Caco-2 (cell line): Measurements from ENCODE around the gene USP20. TPM values are rescaled to one million over a fixed set of nuclear protein-coding genes. Genes with fewer than 3 reads are reported as not detected.

ENCODE experiments used
- BruUV-seq: library from RNA; stranded (reverse); fragments of 400-500 nt; replicated peaks from 2 replicates; lab custom pipeline; 2021; lab: Mats Ljungman, UMichigan
- CTCF ChIA-PET: fragments of 300-600 bp; sonication (Branson Sonifier 250); formaldehyde crosslinking; loops from one replicate; lab custom pipeline; 2022; ENCODE audit warnings: antibody characterized with exemption; lab: Charles Lee
- POLR2A ChIA-PET: fragments of 300-600 bp; sonication (Branson Sonifier 250); formaldehyde crosslinking; loops from one replicate; lab custom pipeline; 2022; ENCODE audit warnings: antibody characterized with exemption; lab: Charles Lee
- DNase-seq, 2 experiments: peaks; one replicate each; pipeline versions ENCODE4 v3.0.0 to v3.0.0-alpha.2; 2020 to 2022
- H3K27me3 ChIP-seq: replicated peaks from 2 replicates; pipeline ENCODE4 v1.6.0; 2011; ENCODE audit warnings: low read length; ENCODE audit not compliant: control insufficient read depth, insufficient read depth
- H3K36me3 ChIP-seq: 2 replicates; pipeline ENCODE4 v1.5.1; 2011; ENCODE audit warnings: low read length; ENCODE audit not compliant: control insufficient read depth, insufficient read depth
- H3K4me1 ChIP-seq: fragments of 250-450 bp; sonication (Bioruptor Pico); 2 replicates; pipeline ENCODE4 v1.5.1; 2020; ENCODE audit warnings: mild to moderate bottlenecking
- H3K4me3 ChIP-seq: 2 replicates; pipeline ENCODE4 v1.5.1; 2011; ENCODE audit warnings: low read depth, mild to moderate bottlenecking, control low read depth, low read length
- H3K9me3 ChIP-seq: fragments of 250-450 bp; sonication (Bioruptor Pico); 2 replicates; pipeline ENCODE4 v1.5.1; 2020; ENCODE audit warnings: mild to moderate bottlenecking, moderate library complexity
- H3K27ac Mint-ChIP-seq: one replicate; pipeline ENCODE4 v1.8.0; 2022; ENCODE audit warnings: mixed read lengths; ENCODE audit not compliant: unreplicated experiment
- H3K27me3 Mint-ChIP-seq: one replicate; pipeline ENCODE4 v1.8.0; 2022; ENCODE audit warnings: mixed read lengths; ENCODE audit not compliant: insufficient read depth, unreplicated experiment
- H3K36me3 Mint-ChIP-seq: one replicate; pipeline ENCODE4 v1.8.0; 2022; ENCODE audit warnings: mild to moderate bottlenecking, mixed read lengths; ENCODE audit not compliant: insufficient read depth, unreplicated experiment
- H3K4me1 Mint-ChIP-seq: one replicate; pipeline ENCODE4 v1.8.0; 2022; ENCODE audit warnings: low read depth, mixed read lengths; ENCODE audit not compliant: unreplicated experiment
- H3K4me3 Mint-ChIP-seq: one replicate; pipeline ENCODE4 v1.8.0; 2022; ENCODE audit warnings: mild to moderate bottlenecking, moderate library complexity, mixed read lengths; ENCODE audit not compliant: unreplicated experiment
- H3K9me3 Mint-ChIP-seq: one replicate; pipeline ENCODE4 v1.8.0; 2022; ENCODE audit warnings: mixed read lengths; ENCODE audit not compliant: unreplicated experiment
- CTCF ChIP-seq, 2 experiments: fragments of 200-600 bp in 1 of 2; IDR thresholded peaks; 1 replicate in 1 of 2; 2 replicates in 1 of 2; pipeline versions ENCODE4 v1.5.1 to v1.8.0; 2011 to 2022; ENCODE audit warnings: antibody characterized with exemption in 1 of 2, control low read depth in 1 of 2, inconsistent platforms in 1 of 2, low read depth in 1 of 2, low read length in 1 of 2, mild to moderate bottlenecking in 1 of 2, moderate library complexity in 1 of 2; ENCODE audit not compliant: insufficient read depth in 1 of 2, severe bottlenecking in 1 of 2, unreplicated experiment in 1 of 2
- intact Hi-C: fragments of 100-400 bp; cut with micrococcal nuclease; formaldehyde crosslinking; loops from one replicate; pipeline ENCODE4 v1.10.0; 2022; ENCODE audit not compliant: unreplicated experiment
- total RNA-seq: library from RNA; stranded (reverse); gene quantifications from 2 replicates; pipeline ENCODE4 v1.2.3, GENCODE V29; 2022

USP20 gene
- total RNA-seq, 1 experiment from 2014 or later = 13.9 TPM

GRCh38 chr9:129816501-129817435, 18.5 kb upstream of the USP20 start:
- ChIA-PET POLR2A (no interaction called here), CTCF (no interaction called here)
- peaks cover 46% of the 10 kb centered on the region for H3K36me3 Mint-ChIP-seq
- Histone ChIP-seq H3K27me3 (no peaks in the 10 kb centered on the region), H3K4me3 (no peak overlapping the region), H3K36me3 (peaks cover 3% of the 10 kb centered on the region; the same call in 1 of the 2 replicates), H3K4me1 (peaks cover 6% of the 10 kb centered on the region), H3K9me3 (no peaks in the 10 kb centered on the region)
- BruUV-seq = no TSS peak
- no peaks in the 10 kb centered on the region for H3K27me3 Mint-ChIP-seq
- TF ChIP-seq CTCF (IDR thresholded peaks at IDR 0.05; ENCODE audit: insufficient read depth in 1 of 2, low read depth in 1 of 2, low read length in 1 of 2, severe bottlenecking in 1 of 2, unreplicated experiment in 1 of 2) = no peak
- H3K27ac Mint-ChIP-seq = no peak overlapping the region
- H3K4me3 Mint-ChIP-seq = no peak overlapping the region
- no peak for DNase-seq
- no peaks in the 10 kb centered on the region for H3K9me3 Mint-ChIP-seq
- intact Hi-C loops = no loop called here
- H3K4me1 Mint-ChIP-seq = peaks cover 12% of the 10 kb centered on the region

DNA sequence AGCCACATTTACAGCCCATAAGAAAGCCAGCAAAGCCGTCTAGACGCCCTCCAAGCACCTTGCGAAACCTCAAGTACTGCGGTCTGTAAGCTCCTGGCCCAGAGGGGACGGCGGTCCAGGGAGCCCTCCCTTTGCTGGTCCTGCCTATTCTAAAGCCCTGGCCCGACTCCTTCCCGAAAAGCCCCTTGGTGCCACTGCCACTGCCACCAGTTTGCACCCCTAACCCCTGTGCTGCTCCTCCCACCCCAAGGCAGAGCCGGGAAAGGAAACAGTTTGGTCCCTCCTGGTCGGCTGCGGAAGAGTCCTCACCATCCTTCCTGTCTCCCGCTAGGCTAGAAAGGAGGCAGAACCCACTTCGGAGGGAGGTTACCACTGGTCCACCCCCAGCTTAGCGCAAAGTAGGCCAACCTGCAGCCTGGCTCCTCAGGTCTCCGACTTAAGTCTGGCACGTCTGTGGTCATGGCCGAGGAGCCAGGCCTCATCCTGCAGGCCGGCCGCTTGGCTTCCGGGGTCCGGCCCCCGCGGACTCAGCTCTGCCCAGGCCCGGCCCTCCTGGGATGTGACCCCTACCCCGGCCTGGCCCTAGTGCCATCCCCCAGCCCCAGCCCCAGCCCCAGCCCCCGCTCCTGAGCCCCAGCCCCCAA, 12.2 kb upstream of the USP20 start:
- Mint-ChIP-seq H3K27me3 (no peaks in the 10 kb centered on the region), H3K4me1 (peaks cover 6% of the 10 kb centered on the region), H3K9me3 (no peaks in the 10 kb centered on the region), H3K4me3 (peak overlapping the region; percentile 90), H3K27ac (no peak overlapping the region), H3K36me3 (peaks cover 38% of the 10 kb centered on the region)
- DNase-seq = no peak
- no peaks in the 10 kb centered on the region for H3K4me1 ChIP-seq
- H3K9me3 ChIP-seq = no peaks in the 10 kb centered on the region
- no peaks in the 10 kb centered on the region for H3K27me3 ChIP-seq
- BruUV-seq = no TSS peak
- CTCF ChIA-PET = no interaction called here
- no peak for TF ChIP-seq CTCF (IDR thresholded peaks at IDR 0.05; ENCODE audit: insufficient read depth in 1 of 2, low read depth in 1 of 2, low read length in 1 of 2, severe bottlenecking in 1 of 2, unreplicated experiment in 1 of 2)
- peak overlapping the region; percentile 100 for H3K4me3 ChIP-seq
- POLR2A ChIA-PET = interaction anchor here (0.6 to 1.2 kb wide), 2 partner anchors 151 to 250 kb away, joined by 3 read pairs; no protein-coding TSS in a partner anchor
- H3K36me3 ChIP-seq = no peaks in the 10 kb centered on the region
- intact Hi-C loops = no loop called here

GRCh38 chr9:129823542-129823934, 11.7 kb upstream of the USP20 start:
- intact Hi-C loops = no loop called here
- no peak for DNase-seq

More at GRCh38 chr9:129823542-129823934, 11.7 kb upstream of the USP20 start:
- H3K4me3 Mint-ChIP-seq = peak overlapping the region; percentile 90
- ChIA-PET CTCF (interaction anchor here (0.5 to 0.7 kb wide), 3 partner anchors 21 to 1272 kb away, joined by 3 to 5 read pairs (median 3); no protein-coding TSS in a partner anchor), POLR2A (interaction anchor here (0.6 to 1.2 kb wide), 2 partner anchors 152 to 250 kb away, joined by 3 read pairs; no protein-coding TSS in a partner anchor)
- no peaks in the 10 kb centered on the region for H3K27me3 Mint-ChIP-seq
- H3K4me1 ChIP-seq = no peaks in the 10 kb centered on the region
- TF ChIP-seq CTCF (IDR thresholded peaks at IDR 0.05; ENCODE audit: insufficient read depth in 1 of 2, low read depth in 1 of 2, low read length in 1 of 2, severe bottlenecking in 1 of 2, unreplicated experiment in 1 of 2) = no peak
- BruUV-seq = no TSS peak
- H3K27ac Mint-ChIP-seq = peak overlapping the region; percentile 81
- H3K36me3 ChIP-seq = no peaks in the 10 kb centered on the region
- H3K36me3 Mint-ChIP-seq = peaks cover 32% of the 10 kb centered on the region
- H3K27me3 ChIP-seq = no peaks in the 10 kb centered on the region
- H3K4me1 Mint-ChIP-seq = peaks cover 6% of the 10 kb centered on the region
- no peaks in the 10 kb centered on the region for H3K9me3 Mint-ChIP-seq
- peak overlapping the region; percentile 100 for H3K4me3 ChIP-seq
- H3K9me3 ChIP-seq = no peaks in the 10 kb centered on the region
